Heart left ventricle (tissue), 13 donors: ENCODE results near the gene NPHP1.

Experiments used
- POLR2A ChIP-seq, 2 donors: fragments of 450-650 bp; IDR thresholded peaks; one replicate each; pipeline ENCODE4 v1.6.1; 2017; ENCODE audit warnings: antibody characterized with exemption in 2 of 2, mild to moderate bottlenecking in 2 of 2, moderate library complexity in 2 of 2
- TF ChIP-seq, protein P1 (sequence below), 12 donors: fragments of 200-600 bp; sonication (generic) in 4 of 12; IDR thresholded peaks; one replicate each; pipeline versions ENCODE4 v1.5.0 to v1.8.0; 2018 to 2022; ENCODE audit warnings: antibody characterized with exemption in 12 of 12, mild to moderate bottlenecking in 5 of 12
- donor health status: ischemic (EF 13 %, LVEDD 7.1; RV severe dilation, severe dysfunction).
- donor health status: DM: no; HTN: yes; CAD: no.
- donor health status: DM: no; HTN: no; CAD: no.
- donor health status: ischemic (EF 25% LVEDD 6.9; RV normal size, moderate dysfunction).
- donor health status: ischemic (EF 25% LVEDD 5.7; RV mildly dilated, moderate dysfunction).
- donor health status: ischemic (EF 35%, LVEDD 5.7; RV mildly dilated, moderate dysfunction).
- donor health status: nonischemic (EF 11% LVEDD 7.7; RV severe dilation, severe dysfunction).
- donor health status: DM: yes; HTN: yes; CAD: no.
- donor health status: PGD.
- donor health status: ischemic (EF 29% LVEDD 5.4; RV normal size, mild dysfunction).
- donor health status: nonischemic (EF 23%, LVEDD 6.1; RV moderate dilation, normal function).

DNA sequence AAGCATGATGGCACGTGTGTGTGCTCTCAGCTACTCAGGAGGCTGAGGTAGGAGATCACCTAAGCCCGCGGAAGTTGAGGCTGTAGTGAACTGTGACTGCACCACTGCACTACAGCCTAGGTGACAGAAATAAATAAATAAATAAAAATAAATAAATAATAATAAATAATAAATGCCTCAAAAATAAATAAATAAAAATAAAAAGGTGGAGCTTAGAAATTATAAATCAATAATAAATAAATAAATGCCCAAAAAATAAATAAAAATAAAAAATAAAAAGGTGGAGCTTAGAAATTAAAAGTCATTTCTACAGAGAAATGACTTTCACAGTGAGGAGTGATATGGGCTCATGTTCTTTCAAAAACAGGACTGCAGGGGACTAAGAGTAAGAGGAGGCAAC lies 83.2 kb downstream of the NPHP1 start:
- TF ChIP-seq, protein P1, sequence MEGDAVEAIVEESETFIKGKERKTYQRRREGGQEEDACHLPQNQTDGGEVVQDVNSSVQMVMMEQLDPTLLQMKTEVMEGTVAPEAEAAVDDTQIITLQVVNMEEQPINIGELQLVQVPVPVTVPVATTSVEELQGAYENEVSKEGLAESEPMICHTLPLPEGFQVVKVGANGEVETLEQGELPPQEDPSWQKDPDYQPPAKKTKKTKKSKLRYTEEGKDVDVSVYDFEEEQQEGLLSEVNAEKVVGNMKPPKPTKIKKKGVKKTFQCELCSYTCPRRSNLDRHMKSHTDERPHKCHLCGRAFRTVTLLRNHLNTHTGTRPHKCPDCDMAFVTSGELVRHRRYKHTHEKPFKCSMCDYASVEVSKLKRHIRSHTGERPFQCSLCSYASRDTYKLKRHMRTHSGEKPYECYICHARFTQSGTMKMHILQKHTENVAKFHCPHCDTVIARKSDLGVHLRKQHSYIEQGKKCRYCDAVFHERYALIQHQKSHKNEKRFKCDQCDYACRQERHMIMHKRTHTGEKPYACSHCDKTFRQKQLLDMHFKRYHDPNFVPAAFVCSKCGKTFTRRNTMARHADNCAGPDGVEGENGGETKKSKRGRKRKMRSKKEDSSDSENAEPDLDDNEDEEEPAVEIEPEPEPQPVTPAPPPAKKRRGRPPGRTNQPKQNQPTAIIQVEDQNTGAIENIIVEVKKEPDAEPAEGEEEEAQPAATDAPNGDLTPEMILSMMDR (IDR thresholded peaks at IDR 0.05) = no peak
- TF ChIP-seq POLR2A (IDR thresholded peaks at IDR 0.05) = no peak
